ENCODE data around the gene THUMPD2. TPM values are rescaled to one million over a fixed set of nuclear protein-coding genes. Genes with fewer than 3 reads are reported as not detected.

Gene THUMPD2
- total RNA-seq, 1 experiment from 2014 or later, result 19.5 TPM

- H3K56ac ChIP-seq (ENCODE audit: insufficient read length, low read depth, low read length), result no peak overlapping the region
- no peak overlapping the region for H2BK20ac ChIP-seq (ENCODE audit: low read depth, low read length, poor library complexity, severe bottlenecking)
- H3K9me3 ChIP-seq (ENCODE audit: control insufficient read depth, low read depth, low read length), result no peaks in the 10 kb centered on the region
- TF ChIP-seq CTCF (conservative IDR thresholded peaks at IDR 0.05), result no peak
- H3K79me1 ChIP-seq (ENCODE audit: insufficient read depth, low read depth, low read length, poor library complexity, severe bottlenecking), result no peaks in the 10 kb centered on the region
- H3K27me3 Mint-ChIP-seq (ENCODE audit: low read depth), result no peaks in the 10 kb centered on the region
- H3K79me2 ChIP-seq (ENCODE audit: insufficient read depth, low read length), result no peaks in the 10 kb centered on the region
- H2AK5ac ChIP-seq (ENCODE audit: insufficient read length, low read length), result no peak overlapping the region
- H3K27ac Mint-ChIP-seq, result no peak overlapping the region; a peak in 1 of 7 replicates
- H3T11ph ChIP-seq (ENCODE audit: low read length), result no peak overlapping the region
- H3K36me3 Mint-ChIP-seq (ENCODE audit: insufficient read depth in 1 of 3, low read depth in 3 of 3), result peaks cover 27 to 64% (median 63%) of the 10 kb centered on the region in 3 experiments; a peak in 6 of 7 replicates
- H2AFZ ChIP-seq (ENCODE audit: low read length), result no peak overlapping the region
- no peaks in the 10 kb centered on the region for H3K4me1 ChIP-seq (ENCODE audit: insufficient read depth, low read length)
- H3K9me3 Mint-ChIP-seq, result no peaks in the 10 kb centered on the region
- H3K4me3 Mint-ChIP-seq, result no peak overlapping the region
- no peak overlapping the region for H2BK12ac ChIP-seq (ENCODE audit: insufficient read length, low read depth, low read length)
- no peak overlapping the region for H4K8ac ChIP-seq (replicated peaks; ENCODE audit: insufficient read length, low read depth, low read length)
- H3K27ac ChIP-seq (ENCODE audit: insufficient read length, low read depth, low read length), result no peak overlapping the region
- no CpG with 5 or more reads among the region's 4 CpGs for WGBS (ENCODE audit: extremely low coverage, insufficient read length, low lambda C conversion rate)
- no peak overlapping the region for H3K9ac ChIP-seq (ENCODE audit: extremely low read depth, insufficient read length, low read length)
- H4K91ac ChIP-seq (ENCODE audit: insufficient read length, low read depth, low read length), result no peak overlapping the region
- no peak overlapping the region for H3K18ac ChIP-seq (ENCODE audit: insufficient read length, low read depth, low read length)
- H3K27me3 ChIP-seq (ENCODE audit: insufficient read depth, low read length), result no peaks in the 10 kb centered on the region
- no peak overlapping the region for H2BK5ac ChIP-seq (ENCODE audit: insufficient read length, low read length)
- H3K4me2 ChIP-seq (ENCODE audit: insufficient read depth, insufficient read length, low read length), result no peak overlapping the region
- H3K14ac ChIP-seq (ENCODE audit: insufficient read depth, low read length), result no peak overlapping the region
- H2BK15ac ChIP-seq (ENCODE audit: low read depth, low read length), result no peak overlapping the region
- no peak overlapping the region for H2BK120ac ChIP-seq (ENCODE audit: low read depth, low read length, poor library complexity, severe bottlenecking)
- DNase-seq, result no peak
- no peak overlapping the region for H3K23ac ChIP-seq (ENCODE audit: insufficient read length, low read depth, low read length)
- peaks cover 0 to 4% of the 10 kb centered on the region in 2 experiments; a peak in 1 of 4 replicates for H3K4me1 Mint-ChIP-seq
- no peaks in the 10 kb centered on the region for H3K23me2 ChIP-seq (ENCODE audit: insufficient read length, low read depth, low read length, poor library complexity, severe bottlenecking)
- no peak overlapping the region for H4K5ac ChIP-seq (ENCODE audit: insufficient read length, low read depth, low read length)
- H3K4ac ChIP-seq (ENCODE audit: low read depth, low read length), result no peak overlapping the region
- no peaks in the 10 kb centered on the region for H4K20me1 ChIP-seq (ENCODE audit: control insufficient read depth, insufficient read depth, insufficient read length)
Observed at GRCh38 chr2:39757156-39757555, 21.9 kb downstream of the THUMPD2 start.

Measured in H9 (cell line).